Measurements from ENCODE around the gene ARPC3. TPM values are rescaled to one million over a fixed set of nuclear protein-coding genes. Genes with fewer than 3 reads are reported as not detected.

The ARPC3 gene
- total RNA-seq, 4 donors from 2014 or later = 304 to 501 (median 382) TPM

DNA sequence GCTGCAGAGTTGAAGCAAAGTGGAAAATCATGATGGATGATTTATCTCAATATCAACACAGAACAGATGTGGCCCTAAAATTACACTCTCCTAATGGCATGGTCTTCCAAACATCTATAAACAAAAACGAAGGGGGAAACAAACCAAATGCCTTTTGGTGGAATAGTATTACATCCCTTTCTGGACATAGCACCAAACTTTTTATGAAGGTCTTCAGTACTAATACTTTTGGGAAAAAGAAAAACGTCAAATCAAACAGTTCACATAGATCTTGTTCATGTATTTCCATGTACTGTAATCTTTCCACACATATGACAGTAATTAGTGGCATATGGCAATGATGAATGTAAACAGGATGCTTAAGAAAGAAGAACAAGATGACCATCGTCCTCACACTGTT, 23.7 kb downstream of the ARPC3 start:
- TF ChIP-seq, protein P1, sequence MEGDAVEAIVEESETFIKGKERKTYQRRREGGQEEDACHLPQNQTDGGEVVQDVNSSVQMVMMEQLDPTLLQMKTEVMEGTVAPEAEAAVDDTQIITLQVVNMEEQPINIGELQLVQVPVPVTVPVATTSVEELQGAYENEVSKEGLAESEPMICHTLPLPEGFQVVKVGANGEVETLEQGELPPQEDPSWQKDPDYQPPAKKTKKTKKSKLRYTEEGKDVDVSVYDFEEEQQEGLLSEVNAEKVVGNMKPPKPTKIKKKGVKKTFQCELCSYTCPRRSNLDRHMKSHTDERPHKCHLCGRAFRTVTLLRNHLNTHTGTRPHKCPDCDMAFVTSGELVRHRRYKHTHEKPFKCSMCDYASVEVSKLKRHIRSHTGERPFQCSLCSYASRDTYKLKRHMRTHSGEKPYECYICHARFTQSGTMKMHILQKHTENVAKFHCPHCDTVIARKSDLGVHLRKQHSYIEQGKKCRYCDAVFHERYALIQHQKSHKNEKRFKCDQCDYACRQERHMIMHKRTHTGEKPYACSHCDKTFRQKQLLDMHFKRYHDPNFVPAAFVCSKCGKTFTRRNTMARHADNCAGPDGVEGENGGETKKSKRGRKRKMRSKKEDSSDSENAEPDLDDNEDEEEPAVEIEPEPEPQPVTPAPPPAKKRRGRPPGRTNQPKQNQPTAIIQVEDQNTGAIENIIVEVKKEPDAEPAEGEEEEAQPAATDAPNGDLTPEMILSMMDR (IDR thresholded peaks at IDR 0.05; ENCODE audit: low read depth) = no peak

- TF ChIP-seq, protein P1 (IDR thresholded peaks at IDR 0.05; ENCODE audit: low read depth) = no peak
These were observed 25.9 kb downstream of the ARPC3 start for GRCh38 chr12:110424237-110424636.

GRCh38 chr12:110421701-110422100, 28.4 kb downstream of the ARPC3 start:
- TF ChIP-seq, protein P1 (IDR thresholded peaks at IDR 0.05; ENCODE audit: low read depth) = no peak

GRCh38 chr12:110421159-110421661, 28.9 kb downstream of the ARPC3 start:
- TF ChIP-seq, protein P1 (IDR thresholded peaks at IDR 0.05; ENCODE audit: low read depth) = no peak

DNA sequence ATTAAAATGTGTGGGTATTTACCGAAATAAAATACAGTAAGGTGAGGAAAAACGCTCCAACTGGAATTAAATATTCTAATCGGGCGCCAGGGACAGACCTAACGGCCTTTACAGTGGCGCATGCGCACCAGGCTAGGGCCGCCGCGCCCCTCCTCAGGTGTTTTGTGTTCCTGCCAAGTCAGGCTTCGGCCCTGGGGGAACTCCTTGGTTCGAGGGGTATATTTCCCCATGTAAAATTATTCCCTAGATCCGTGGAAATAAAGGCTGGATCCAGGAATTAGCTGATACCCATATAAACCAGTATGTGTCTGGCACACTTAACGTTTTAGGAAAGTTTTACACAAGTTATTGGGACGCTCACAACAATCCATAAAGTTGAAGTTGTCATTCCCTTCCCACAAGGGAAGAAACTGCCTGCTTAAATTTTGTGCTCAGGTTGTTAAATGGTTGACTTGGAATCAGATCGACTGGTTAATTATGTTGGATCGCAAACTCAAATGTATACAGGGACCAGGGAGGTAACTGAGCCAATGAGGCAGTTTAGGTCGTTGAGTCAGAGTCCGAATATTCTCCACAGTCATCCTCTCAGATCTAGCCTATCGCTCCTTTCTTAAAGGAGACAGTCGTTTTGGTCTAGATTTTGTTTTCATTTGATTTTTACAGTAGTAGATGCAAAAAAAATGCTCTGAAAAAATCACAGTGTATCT, 46.0 kb downstream of the ARPC3 start:
- TF ChIP-seq, protein P1 (IDR thresholded peaks at IDR 0.05; ENCODE audit: low read depth) = no peak

GRCh38 chr12:110403146-110403975, 46.8 kb downstream of the ARPC3 start, which contains the start of gene ANAPC7:
Gene ANAPC7, minus strand, starts transcription at chr12:110403708. Its CDS starts 81 bp downstream, at chr12:110403627.
- TF ChIP-seq, protein P1 (IDR thresholded peaks at IDR 0.05; ENCODE audit: low read depth) = no peak

Small RNA genes within 50 kb of the gene (small RNA-seq; reads per million reads assigned to genes)
- not detected for gene RF00278

Other genes starting within 250 kb of the ARPC3 start
- gene ATP2A2, start 169.1 kb downstream of the ARPC3 start, total RNA-seq = 100 to 1,000 TPM in 1 of 4 donors, 10 to 100 TPM in 3; 75.7 to 152 (median 91.4) TPM
- gene ANAPC7, start 46.6 kb downstream of the ARPC3 start, total RNA-seq = 10 to 100 TPM; 26.0 to 38.4 (median 32.2) TPM
- gene GPN3, start 17.9 kb upstream of the ARPC3 start, total RNA-seq = 10 to 100 TPM; 19.0 to 44.5 (median 25.7) TPM
- 1 to 10 TPM; 3.8 to 6.5 (median 5.2) TPM for gene FAM216A, start 18.5 kb upstream of the ARPC3 start, total RNA-seq
- gene VPS29, start 51.8 kb upstream of the ARPC3 start, total RNA-seq = 100 to 1,000 TPM; 104 to 165 (median 163) TPM
- 1 to 10 TPM in 1 of 4 donors, under 1 TPM in 2, not detected in 1; 0.22 to 1.9 (median 0.82) TPM for gene RAD9B, start 52.0 kb upstream of the ARPC3 start, total RNA-seq
- 10 to 100 TPM; 24.9 to 31.3 (median 30.3) TPM for gene PPTC7, start 133.0 kb upstream of the ARPC3 start, total RNA-seq
- gene TCTN1, start 163.8 kb upstream of the ARPC3 start, total RNA-seq = 10 to 100 TPM; 30.2 to 35.7 (median 31.4) TPM
- 10 to 100 TPM in 3 of 4 donors, 1 to 10 TPM in 1; 9.6 to 16.5 (median 13.7) TPM for gene HVCN1, start 238.8 kb upstream of the ARPC3 start, total RNA-seq

Measured in subcutaneous adipose tissue (tissue), 4 donors.